ENCODE measurements around the gene WDR37.

WDR37 gene

GRCh38 chr10:1049425-1049958, 6.7 kb upstream of the WDR37 start:
- Histone ChIP-seq H3K4me1 (ENCODE audit: control insufficient read depth in 1 of 2, insufficient read depth in 2 of 2, low read length in 2 of 2) (peaks cover 23 to 35% of the 10 kb centered on the region in 2 donors), H3K4me3 (ENCODE audit: low read depth in 1 of 2, low read length in 2 of 2) (peak overlapping the region; percentile 97 to 98), H3K36me3 (ENCODE audit: control insufficient read depth in 1 of 2, insufficient read depth in 2 of 2, low read length in 2 of 2) (peaks cover 5 to 11% of the 10 kb centered on the region in 2 donors), H3K27ac (ENCODE audit: low read depth, low read length) (peak overlapping the region; percentile 100), H3K9me3 (ENCODE audit: control insufficient read depth in 1 of 2, low read length in 2 of 2) (no peaks in the 10 kb centered on the region), H3K27me3 (ENCODE audit: control insufficient read depth in 1 of 2, insufficient read depth in 2 of 2, low read length in 2 of 2) (no peaks in the 10 kb centered on the region), H3K9ac (ENCODE audit: low read depth in 1 of 2, low read length in 2 of 2) (peak overlapping the region; percentile 84 to 91)

GRCh38 chr10:1050145-1050544, 6.0 kb upstream of the WDR37 start:
- no peaks in the 10 kb centered on the region for H3K9me3 ChIP-seq (ENCODE audit: control insufficient read depth in 1 of 2, low read length in 2 of 2)
- no peak overlapping the region for H3K27ac ChIP-seq (ENCODE audit: low read depth, low read length)
- H3K4me3 ChIP-seq (ENCODE audit: low read depth in 1 of 2, low read length in 2 of 2), result peak overlapping the region; percentile 97 to 98
- H3K9ac ChIP-seq (ENCODE audit: low read depth in 1 of 2, low read length in 2 of 2), result peak overlapping the region; percentile 84 to 91
- peaks cover 29 to 37% of the 10 kb centered on the region in 2 donors for H3K4me1 ChIP-seq (ENCODE audit: control insufficient read depth in 1 of 2, insufficient read depth in 2 of 2, low read length in 2 of 2)
- no peaks in the 10 kb centered on the region for H3K27me3 ChIP-seq (ENCODE audit: control insufficient read depth in 1 of 2, insufficient read depth in 2 of 2, low read length in 2 of 2)
- peaks cover 5 to 12% of the 10 kb centered on the region in 2 donors for H3K36me3 ChIP-seq (ENCODE audit: control insufficient read depth in 1 of 2, insufficient read depth in 2 of 2, low read length in 2 of 2)

- peak overlapping the region; percentile 23 to 98 for H3K4me3 ChIP-seq (ENCODE audit: low read depth in 1 of 2, low read length in 2 of 2)
- H3K9ac ChIP-seq (ENCODE audit: low read depth in 1 of 2, low read length in 2 of 2), result peak overlapping the region in 1 of 2 donors; percentile 15
- H3K27me3 ChIP-seq (ENCODE audit: control insufficient read depth in 1 of 2, insufficient read depth in 2 of 2, low read length in 2 of 2), result no peaks in the 10 kb centered on the region
- H3K4me1 ChIP-seq (ENCODE audit: control insufficient read depth in 1 of 2, insufficient read depth in 2 of 2, low read length in 2 of 2), result peaks cover 32 to 38% of the 10 kb centered on the region in 2 donors
- no peaks in the 10 kb centered on the region for H3K9me3 ChIP-seq (ENCODE audit: control insufficient read depth in 1 of 2, low read length in 2 of 2)
- no peak overlapping the region for H3K27ac ChIP-seq (ENCODE audit: low read depth, low read length)
- H3K36me3 ChIP-seq (ENCODE audit: control insufficient read depth in 1 of 2, insufficient read depth in 2 of 2, low read length in 2 of 2), result peaks cover 5 to 12% of the 10 kb centered on the region in 2 donors
Observed at GRCh38 chr10:1050554-1050953, 5.6 kb upstream of the WDR37 start.

GRCh38 chr10:1054684-1055083, 1.5 kb upstream of the WDR37 start:
- Histone ChIP-seq H3K4me1 (ENCODE audit: control insufficient read depth in 1 of 2, insufficient read depth in 2 of 2, low read length in 2 of 2) (peaks cover 35 to 42% of the 10 kb centered on the region in 2 donors), H3K27ac (ENCODE audit: low read depth, low read length) (no peak overlapping the region), H3K9me3 (ENCODE audit: control insufficient read depth in 1 of 2, low read length in 2 of 2) (no peaks in the 10 kb centered on the region), H3K9ac (ENCODE audit: low read depth in 1 of 2, low read length in 2 of 2) (peak overlapping the region; percentile 39 to 44), H3K27me3 (ENCODE audit: control insufficient read depth in 1 of 2, insufficient read depth in 2 of 2, low read length in 2 of 2) (no peaks in the 10 kb centered on the region), H3K4me3 (ENCODE audit: low read depth in 1 of 2, low read length in 2 of 2) (peak overlapping the region; percentile 46 to 96), H3K36me3 (ENCODE audit: control insufficient read depth in 1 of 2, insufficient read depth in 2 of 2, low read length in 2 of 2) (peaks cover 5 to 12% of the 10 kb centered on the region in 2 donors)

- Histone ChIP-seq H3K9ac (ENCODE audit: low read depth in 1 of 2, low read length in 2 of 2) (peak overlapping the region; percentile 83 to 95), H3K4me3 (ENCODE audit: low read depth in 1 of 2, low read length in 2 of 2) (peak overlapping the region; percentile 92 to 96), H3K27me3 (ENCODE audit: control insufficient read depth in 1 of 2, insufficient read depth in 2 of 2, low read length in 2 of 2) (no peaks in the 10 kb centered on the region), H3K27ac (ENCODE audit: low read depth, low read length) (peak overlapping the region; percentile 96), H3K4me1 (ENCODE audit: control insufficient read depth in 1 of 2, insufficient read depth in 2 of 2, low read length in 2 of 2) (peaks cover 28 to 37% of the 10 kb centered on the region in 2 donors), H3K36me3 (ENCODE audit: control insufficient read depth in 1 of 2, insufficient read depth in 2 of 2, low read length in 2 of 2) (peaks cover 5 to 10% of the 10 kb centered on the region in 2 donors), H3K9me3 (ENCODE audit: control insufficient read depth in 1 of 2, low read length in 2 of 2) (no peaks in the 10 kb centered on the region)
Observed at GRCh38 chr10:1057106-1057657, 997 bp downstream of the WDR37 start.

GRCh38 chr10:1058017-1058416, 1.8 kb downstream of the WDR37 start:
- Histone ChIP-seq H3K36me3 (ENCODE audit: control insufficient read depth in 1 of 2, insufficient read depth in 2 of 2, low read length in 2 of 2) (peaks cover 0 to 7% of the 10 kb centered on the region in 2 donors), H3K9ac (ENCODE audit: low read depth in 1 of 2, low read length in 2 of 2) (no peak overlapping the region), H3K27ac (ENCODE audit: low read depth, low read length) (no peak overlapping the region), H3K4me3 (ENCODE audit: low read depth in 1 of 2, low read length in 2 of 2) (peak overlapping the region; percentile 3 to 92), H3K4me1 (ENCODE audit: control insufficient read depth in 1 of 2, insufficient read depth in 2 of 2, low read length in 2 of 2) (peaks cover 28 to 37% of the 10 kb centered on the region in 2 donors), H3K9me3 (ENCODE audit: control insufficient read depth in 1 of 2, low read length in 2 of 2) (no peaks in the 10 kb centered on the region), H3K27me3 (ENCODE audit: control insufficient read depth in 1 of 2, insufficient read depth in 2 of 2, low read length in 2 of 2) (no peaks in the 10 kb centered on the region)

- H3K4me3 ChIP-seq (ENCODE audit: low read depth in 1 of 2, low read length in 2 of 2), result no peak overlapping the region
- H3K36me3 ChIP-seq (ENCODE audit: control insufficient read depth in 1 of 2, insufficient read depth in 2 of 2, low read length in 2 of 2), result peaks cover 4 to 5% of the 10 kb centered on the region in 2 donors
- no peaks in the 10 kb centered on the region for H3K9me3 ChIP-seq (ENCODE audit: control insufficient read depth in 1 of 2, low read length in 2 of 2)
- H3K27me3 ChIP-seq (ENCODE audit: control insufficient read depth in 1 of 2, insufficient read depth in 2 of 2, low read length in 2 of 2), result no peaks in the 10 kb centered on the region
- H3K9ac ChIP-seq (ENCODE audit: low read depth in 1 of 2, low read length in 2 of 2), result no peak overlapping the region
- peaks cover 16 to 29% of the 10 kb centered on the region in 2 donors for H3K4me1 ChIP-seq (ENCODE audit: control insufficient read depth in 1 of 2, insufficient read depth in 2 of 2, low read length in 2 of 2)
- no peak overlapping the region for H3K27ac ChIP-seq (ENCODE audit: low read depth, low read length)
Observed at GRCh38 chr10:1059902-1060301, 3.7 kb downstream of the WDR37 start.

GRCh38 chr10:1061930-1062774, 6.0 kb downstream of the WDR37 start:
- no peaks in the 10 kb centered on the region for H3K9me3 ChIP-seq (ENCODE audit: control insufficient read depth in 1 of 2, low read length in 2 of 2)
- H3K27ac ChIP-seq (ENCODE audit: low read depth, low read length), result no peak overlapping the region
- peaks cover 9 to 23% of the 10 kb centered on the region in 2 donors for H3K4me1 ChIP-seq (ENCODE audit: control insufficient read depth in 1 of 2, insufficient read depth in 2 of 2, low read length in 2 of 2)
- H3K4me3 ChIP-seq (ENCODE audit: low read depth in 1 of 2, low read length in 2 of 2), result no peak overlapping the region
- peaks cover 4 to 5% of the 10 kb centered on the region in 2 donors for H3K36me3 ChIP-seq (ENCODE audit: control insufficient read depth in 1 of 2, insufficient read depth in 2 of 2, low read length in 2 of 2)
- no peak overlapping the region for H3K9ac ChIP-seq (ENCODE audit: low read depth in 1 of 2, low read length in 2 of 2)
- no peaks in the 10 kb centered on the region for H3K27me3 ChIP-seq (ENCODE audit: control insufficient read depth in 1 of 2, insufficient read depth in 2 of 2, low read length in 2 of 2)

- Histone ChIP-seq H3K9ac (ENCODE audit: low read depth in 1 of 2, low read length in 2 of 2) (no peak overlapping the region), H3K9me3 (ENCODE audit: control insufficient read depth in 1 of 2, low read length in 2 of 2) (no peaks in the 10 kb centered on the region), H3K4me3 (ENCODE audit: low read depth in 1 of 2, low read length in 2 of 2) (no peak overlapping the region), H3K36me3 (ENCODE audit: control insufficient read depth in 1 of 2, insufficient read depth in 2 of 2, low read length in 2 of 2) (peaks cover 4 to 5% of the 10 kb centered on the region in 2 donors), H3K27ac (ENCODE audit: low read depth, low read length) (no peak overlapping the region), H3K27me3 (ENCODE audit: control insufficient read depth in 1 of 2, insufficient read depth in 2 of 2, low read length in 2 of 2) (no peaks in the 10 kb centered on the region), H3K4me1 (ENCODE audit: control insufficient read depth in 1 of 2, insufficient read depth in 2 of 2, low read length in 2 of 2) (peaks cover 0 to 13% of the 10 kb centered on the region in 2 donors)
Observed at GRCh38 chr10:1063232-1063865, 7.2 kb downstream of the WDR37 start.

- Histone ChIP-seq H3K27me3 (ENCODE audit: control insufficient read depth in 1 of 2, insufficient read depth in 2 of 2, low read length in 2 of 2) (no peaks in the 10 kb centered on the region), H3K4me3 (ENCODE audit: low read depth in 1 of 2, low read length in 2 of 2) (no peak overlapping the region), H3K36me3 (ENCODE audit: control insufficient read depth in 1 of 2, insufficient read depth in 2 of 2, low read length in 2 of 2) (peaks cover 4 to 5% of the 10 kb centered on the region in 2 donors), H3K27ac (ENCODE audit: low read depth, low read length) (no peak overlapping the region), H3K9me3 (ENCODE audit: control insufficient read depth in 1 of 2, low read length in 2 of 2) (no peaks in the 10 kb centered on the region), H3K4me1 (ENCODE audit: control insufficient read depth in 1 of 2, insufficient read depth in 2 of 2, low read length in 2 of 2) (peaks cover 0 to 11% of the 10 kb centered on the region in 2 donors), H3K9ac (ENCODE audit: low read depth in 1 of 2, low read length in 2 of 2) (no peak overlapping the region)
Observed at GRCh38 chr10:1064964-1065247, 8.7 kb downstream of the WDR37 start.

Measured in duodenal mucosa (tissue), 2 donors.